HG03565 (cell line): ENCODE results near the gene TET1.
A peak's percentile ranks its signal among the peaks of the same experiment; 100 is the strongest.
"Not testable (repeated sequence)": the region's sequence is repeated elsewhere in the genome, so short reads cannot be mapped to it uniquely, and the experiment has no call there.

Experiments used
- ATAC-seq: cut with Tn5 transposase; IDR thresholded peaks from one replicate; pipeline ENCODE4 v1.9.1; 2021; ENCODE audit warnings: mild to moderate bottlenecking, moderate library complexity; ENCODE audit not compliant: unreplicated experiment

Gene TET1

DNA sequence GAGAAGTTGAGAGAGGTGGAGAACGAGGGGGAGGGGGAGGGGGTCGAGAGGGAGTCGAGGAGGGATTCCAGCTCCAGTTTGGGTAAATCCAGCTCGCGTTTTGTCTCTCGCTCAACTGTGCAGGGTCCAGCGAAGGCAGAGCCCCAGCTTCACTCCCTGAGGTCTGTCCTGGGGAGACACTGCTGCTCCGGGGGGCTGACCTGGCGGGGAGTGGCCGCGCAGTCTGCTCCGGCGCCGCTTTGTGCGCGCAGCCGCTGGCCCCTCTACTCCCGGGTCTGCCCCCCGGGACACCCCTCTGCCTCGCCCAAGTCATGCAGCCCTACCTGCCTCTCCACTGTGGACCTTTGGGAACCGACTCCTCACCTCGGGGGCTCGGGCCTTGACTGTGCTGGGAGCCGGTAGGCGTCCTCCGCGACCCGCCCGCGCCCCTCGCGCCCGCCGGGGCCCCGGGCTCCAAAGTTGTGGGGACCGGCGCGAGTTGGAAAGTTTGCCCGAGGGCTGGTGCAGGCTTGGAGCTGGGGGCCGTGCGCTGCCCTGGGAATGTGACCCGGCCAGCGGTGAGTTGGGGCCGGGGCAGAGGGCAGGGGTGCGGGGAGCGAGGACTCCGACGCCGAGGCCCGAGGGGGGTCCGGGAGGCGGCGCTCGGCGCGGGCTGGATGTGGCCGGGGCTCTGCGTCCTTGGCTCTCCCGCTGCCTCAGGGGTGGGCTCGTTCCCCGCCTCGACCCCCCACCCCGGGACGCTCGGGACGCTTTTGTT, at the start of gene TET1:
Gene TET1 (plus strand): TSS at position 152 of the 757 bp plus-strand sequence. CDS start 12,002 bp downstream, outside the sequence.
- no peak for ATAC-seq

DNA sequence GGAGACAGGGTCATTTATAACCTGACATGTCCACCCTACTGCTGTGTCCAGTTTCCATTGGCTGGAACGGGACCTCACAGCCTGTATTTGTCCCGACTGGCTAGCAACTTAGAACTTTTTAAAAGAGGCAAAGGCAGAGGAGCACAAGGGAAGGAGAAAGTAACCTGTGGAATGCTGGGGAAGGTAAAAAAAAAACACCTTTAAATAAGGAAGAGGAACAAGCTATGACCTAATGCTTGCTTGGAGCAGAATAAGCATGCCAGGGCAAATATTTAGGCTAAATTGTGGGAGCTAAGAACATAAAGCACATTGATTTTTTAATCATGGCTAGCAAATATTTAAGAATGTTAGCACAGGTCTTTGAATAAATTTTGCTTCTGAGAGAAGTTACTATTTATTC, 43.9 kb upstream of the TET1 start:
- not testable (repeated sequence) for ATAC-seq

DNA sequence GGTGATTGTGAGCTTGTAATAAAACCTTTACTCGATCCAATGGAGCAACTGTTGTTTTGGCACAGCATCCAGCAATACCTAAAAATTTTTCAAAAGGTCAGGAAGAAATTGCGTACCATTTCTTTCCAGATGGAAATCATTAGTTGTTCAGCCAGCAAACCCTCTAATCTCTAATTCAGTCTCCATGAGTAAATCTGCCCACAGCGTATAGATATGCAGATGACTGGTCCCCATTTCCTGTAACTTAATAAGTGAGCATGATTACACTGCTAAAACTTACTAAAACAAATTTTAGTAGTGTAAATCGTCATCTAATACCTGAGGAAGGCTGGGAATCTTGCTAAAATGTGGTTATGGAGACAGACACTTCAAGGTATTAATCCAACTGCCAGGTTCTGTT, 43.4 kb upstream of the TET1 start:
- ATAC-seq, result no peak

DNA sequence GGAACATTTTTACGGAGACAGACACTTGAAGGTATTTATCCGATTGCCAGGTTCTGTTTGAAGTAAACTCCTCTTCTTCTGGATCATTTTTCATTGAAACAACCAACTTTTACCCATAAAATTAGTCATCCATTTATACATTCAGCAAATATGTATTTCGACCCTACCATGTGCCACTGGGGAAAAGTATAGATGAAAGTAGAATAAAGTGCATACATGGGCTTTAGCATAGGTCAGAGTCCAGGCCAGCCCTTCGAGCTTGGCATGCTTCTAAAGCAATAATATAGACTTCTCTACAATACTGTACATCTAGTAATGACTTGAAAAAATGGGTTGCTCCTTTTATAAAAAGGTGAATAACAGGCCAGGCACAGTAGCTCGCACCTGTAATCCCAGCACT, 42.9 kb upstream of the TET1 start:
- no peak for ATAC-seq

DNA sequence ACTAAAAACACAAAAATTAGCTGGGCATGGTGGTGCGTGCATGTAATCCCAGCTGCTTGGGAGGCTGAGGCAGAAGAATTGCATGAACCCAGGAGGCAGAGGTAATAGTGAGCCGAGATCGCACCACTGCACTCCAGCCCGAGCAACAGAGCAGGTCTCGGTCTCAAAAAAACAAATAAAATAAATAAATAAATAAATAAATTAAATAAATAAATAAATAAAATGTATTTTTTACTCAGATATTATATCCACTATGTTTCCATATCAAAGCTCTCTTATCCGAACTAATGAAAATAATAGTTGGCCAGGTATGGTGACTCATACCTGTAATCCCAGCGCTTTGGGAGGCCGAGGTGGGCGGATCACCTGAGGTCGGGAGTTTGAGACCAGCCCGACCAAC, 41.5 kb upstream of the TET1 start:
- not testable (repeated sequence) for ATAC-seq

DNA sequence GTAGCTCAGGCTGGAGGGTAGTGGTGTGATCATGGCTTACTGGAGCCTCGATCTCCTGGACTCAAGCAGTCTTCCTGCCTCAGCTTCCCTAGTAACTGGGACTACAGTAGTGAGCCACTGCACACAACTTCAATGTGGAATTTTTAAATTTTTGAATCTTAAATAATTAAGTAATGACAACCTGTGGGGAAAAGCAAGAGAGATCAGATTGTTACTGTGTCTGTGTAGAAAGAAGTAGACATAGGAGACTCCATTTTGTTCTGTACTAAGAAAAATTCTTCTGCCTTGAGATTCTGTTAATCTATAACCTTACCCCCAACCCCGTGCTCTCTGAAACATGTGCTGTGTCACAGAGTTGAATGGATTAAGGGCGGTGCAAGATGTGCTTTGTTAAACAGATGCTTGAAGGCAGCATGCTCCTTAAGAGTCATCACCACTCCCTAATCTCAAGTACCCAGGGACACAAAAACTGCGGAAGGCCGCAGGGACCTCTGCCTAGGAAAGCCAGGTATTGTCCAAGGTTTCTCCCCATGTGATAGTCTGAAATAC, 34.6 kb upstream of the TET1 start:
- ATAC-seq, result not testable (repeated sequence)

DNA sequence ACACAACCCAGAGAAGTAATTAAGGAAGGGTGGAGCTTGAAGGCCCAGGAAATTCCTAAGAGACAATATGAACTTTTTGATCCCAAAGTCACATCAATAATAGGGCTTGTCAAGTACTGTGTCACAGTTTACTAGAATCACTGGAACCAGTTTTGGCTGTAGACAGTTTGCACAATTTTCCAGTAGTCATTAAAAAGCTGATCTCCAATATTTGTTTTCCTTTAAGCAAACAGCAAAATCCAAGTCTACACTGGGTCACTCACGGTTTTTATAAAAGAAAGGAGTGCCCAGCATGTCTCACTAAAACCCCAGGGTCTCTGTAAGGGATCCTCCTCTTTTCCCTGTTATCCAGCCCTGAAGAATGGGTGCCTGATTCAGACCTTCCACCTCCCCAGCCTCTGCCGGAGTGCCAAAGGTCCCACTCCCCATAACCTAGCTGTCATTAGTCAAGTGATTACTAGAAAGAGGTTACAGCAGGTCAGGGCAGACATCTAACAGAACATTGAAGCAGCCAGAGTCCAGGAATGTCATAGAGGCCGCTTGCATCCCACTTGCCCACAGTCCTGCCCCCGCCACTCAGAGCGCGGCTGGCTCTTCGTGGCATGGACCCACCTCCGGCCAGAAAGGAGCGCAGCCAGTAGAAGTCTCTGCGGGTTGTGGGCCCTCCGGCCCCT, 33.4 kb upstream of the TET1 start:
- peak; percentile 42 for ATAC-seq

DNA sequence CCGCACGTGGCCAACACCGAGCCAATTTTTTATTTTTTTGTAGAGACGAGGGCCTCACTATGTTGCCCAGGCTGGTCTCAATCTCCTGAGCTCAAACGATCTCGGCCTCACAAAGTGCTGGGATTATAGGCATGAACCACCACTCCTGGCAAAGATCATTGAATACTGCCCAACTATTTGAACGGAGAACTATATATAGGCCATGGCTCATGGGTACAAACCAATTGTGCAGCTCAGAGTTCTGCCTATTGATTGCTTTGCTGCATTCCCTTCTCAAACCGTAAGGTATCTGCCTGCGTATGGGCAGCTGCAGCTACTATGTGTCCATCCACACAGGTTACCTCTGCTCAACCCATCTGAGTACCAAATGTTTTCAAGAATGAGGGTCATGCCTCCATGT, 23.2 kb upstream of the TET1 start:
- no peak for ATAC-seq

DNA sequence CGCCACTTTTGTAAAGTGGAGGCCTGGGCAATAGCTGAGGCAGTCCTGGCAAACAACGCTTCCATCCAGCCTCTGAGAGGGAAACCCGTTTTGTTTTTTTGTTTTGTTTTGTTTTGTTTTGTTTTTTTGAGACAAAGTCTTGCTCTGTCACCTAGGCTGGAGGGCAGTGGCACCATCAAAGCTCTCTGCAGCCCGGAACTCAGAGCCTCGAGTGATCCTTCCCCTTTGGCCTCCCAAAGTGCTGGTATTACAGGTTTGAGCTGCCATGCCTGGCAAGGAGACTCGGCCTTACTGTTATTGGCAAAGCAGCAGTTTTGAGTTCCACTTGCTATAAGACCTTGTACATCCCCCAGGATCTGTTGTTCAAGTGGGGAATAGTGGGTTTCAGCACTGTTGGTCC, 22.3 kb upstream of the TET1 start:
- no peak for ATAC-seq

DNA sequence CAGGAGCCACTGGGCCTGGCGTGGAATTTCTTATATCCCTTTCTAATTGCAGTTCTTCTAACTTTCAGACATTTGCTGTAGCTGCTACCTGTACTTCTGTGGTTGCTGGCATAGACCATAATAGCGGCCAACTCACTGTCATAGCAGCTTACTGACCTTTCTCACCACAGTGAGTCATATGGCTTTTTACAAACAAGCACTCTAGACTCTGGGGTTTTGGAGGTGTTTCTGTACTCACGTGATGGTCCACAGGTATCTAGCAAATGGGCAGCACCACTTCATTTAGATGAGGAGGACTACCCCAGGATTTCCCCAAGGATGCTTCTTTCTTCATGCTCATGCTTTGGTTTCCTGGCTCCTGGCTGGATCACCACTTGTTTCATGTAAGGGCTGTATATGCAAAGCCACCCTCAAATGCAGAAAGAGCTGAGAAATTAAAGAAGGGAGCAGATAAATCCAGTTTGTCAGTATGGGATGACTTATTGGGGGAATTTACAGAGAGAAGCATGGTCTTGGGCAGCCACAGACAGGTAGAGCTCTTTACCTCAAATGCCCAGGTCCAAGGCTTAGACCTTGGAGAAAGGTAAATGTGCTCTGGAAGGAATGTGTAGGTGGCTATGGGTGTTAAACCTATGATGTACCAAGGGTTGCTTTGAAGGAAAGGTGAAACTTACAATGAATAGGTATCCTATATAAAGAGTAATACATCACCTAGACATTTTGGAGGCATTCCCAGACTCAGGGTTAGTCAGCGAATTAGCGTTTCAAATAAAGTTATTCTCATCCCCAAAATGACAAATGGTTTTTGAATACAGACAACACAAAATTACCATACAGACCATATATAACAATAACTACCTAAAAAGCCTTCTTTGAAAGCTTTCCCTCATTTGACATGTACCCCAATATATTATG, 16.9 kb upstream of the TET1 start:
- no peak for ATAC-seq

DNA sequence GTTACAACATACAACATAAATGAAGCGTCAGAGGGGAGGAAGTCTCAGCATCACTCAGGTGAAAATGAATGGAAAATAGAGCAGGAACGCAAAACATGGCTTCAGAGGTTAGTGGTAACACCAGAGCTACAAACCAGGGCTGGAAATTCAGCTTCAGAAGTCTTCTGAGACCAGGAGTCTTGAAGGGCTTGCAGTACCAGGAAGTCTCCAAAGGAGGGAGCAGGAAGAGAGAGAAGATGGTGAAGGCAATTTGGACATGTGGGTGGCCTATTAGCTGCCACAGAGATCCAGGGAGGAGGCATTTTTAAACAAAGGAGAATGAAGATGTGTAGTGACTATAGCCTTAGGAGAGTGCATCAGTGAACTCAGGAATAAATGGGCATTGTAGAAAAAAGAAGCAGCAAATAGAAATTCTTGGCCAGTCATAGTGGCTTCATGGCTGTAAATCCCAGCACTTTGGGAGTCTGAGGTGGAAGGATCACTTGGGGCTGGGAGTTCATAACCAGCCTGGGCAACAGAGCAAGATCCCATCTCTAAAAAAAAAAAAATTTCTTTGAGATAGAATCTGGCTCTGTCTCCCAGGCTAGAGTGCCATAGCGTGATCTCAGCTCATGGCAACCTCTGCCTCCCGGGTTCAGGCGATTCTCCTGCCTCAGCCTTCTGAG, 9.3 kb upstream of the TET1 start:
- ATAC-seq, result peak; percentile 54

DNA sequence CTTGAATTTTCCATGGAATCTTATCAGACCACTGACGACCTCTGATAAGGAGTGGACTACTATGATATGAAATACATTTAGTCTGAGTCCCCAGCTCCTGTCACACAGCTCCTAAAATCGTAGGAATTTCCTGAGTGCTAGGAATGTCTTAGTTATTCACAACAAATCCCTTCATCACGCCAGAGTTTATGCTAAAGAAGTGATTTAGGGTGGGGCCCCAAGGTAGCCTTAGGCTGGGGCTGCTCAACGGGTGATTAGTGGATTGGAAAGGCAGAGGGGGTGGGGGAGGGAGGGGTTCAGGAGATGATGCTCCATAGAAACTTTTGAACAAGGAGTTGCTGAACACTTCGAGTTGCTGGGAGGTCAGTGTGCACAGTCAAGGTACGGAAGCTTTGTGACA, 7.0 kb upstream of the TET1 start:
- no peak for ATAC-seq

DNA sequence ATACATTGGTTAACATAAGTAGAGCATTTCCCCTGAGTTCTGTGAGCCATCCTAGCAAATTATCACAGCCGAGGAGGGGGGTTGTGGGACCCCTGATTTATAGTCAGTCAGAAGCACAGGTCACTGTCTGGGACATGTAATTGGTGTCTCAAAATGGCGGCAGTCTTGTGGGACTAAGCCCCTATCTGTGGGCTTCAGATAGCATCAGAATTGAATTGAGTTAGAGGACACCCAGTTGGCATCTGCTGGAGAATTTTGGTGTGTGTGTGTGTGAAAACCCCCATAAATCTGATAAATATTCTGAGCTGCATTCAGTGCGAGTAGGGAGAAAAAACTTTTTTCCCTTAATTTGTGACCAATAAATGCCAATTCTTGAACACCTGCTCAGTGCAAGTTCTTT, 6.5 kb upstream of the TET1 start:
- ATAC-seq, result no peak

DNA sequence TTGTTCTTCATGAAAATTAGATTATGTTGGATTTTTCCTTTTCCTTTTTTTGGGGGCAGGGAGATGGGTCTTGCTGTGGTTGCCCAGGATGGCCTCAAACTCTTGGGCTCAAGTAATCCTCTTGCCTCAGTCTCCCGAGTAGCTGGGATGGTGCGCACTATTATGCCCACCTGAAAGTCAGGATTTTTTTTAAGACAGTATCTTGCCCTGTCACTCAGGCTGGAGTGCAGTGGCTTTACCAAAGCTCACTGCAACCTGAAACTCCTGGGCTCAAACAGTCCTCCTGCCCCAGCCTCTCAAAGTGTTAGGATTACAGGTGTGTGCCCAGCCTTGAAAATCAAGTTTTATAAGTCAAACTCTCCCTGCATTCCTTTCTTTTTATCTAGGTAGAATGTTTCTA, 1.7 kb upstream of the TET1 start:
- no peak for ATAC-seq

DNA sequence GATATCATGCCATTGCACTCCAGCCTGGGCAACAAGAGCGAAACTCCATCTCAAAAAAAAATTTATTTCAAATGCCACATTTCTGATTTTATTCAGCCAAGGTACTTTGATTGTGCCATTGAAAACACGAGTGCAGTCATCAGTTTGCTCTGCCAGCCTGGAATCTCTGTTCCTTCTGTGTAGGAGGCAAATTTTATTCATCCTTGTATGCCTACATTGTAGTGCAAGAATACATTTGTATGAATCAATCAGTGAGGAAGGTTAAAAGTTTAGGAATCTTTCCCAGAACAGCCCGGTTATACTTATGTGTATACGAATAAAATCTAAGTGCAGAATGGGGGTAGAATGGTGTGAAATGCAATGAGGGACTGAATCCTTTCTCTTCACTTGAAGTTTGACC, 886 bp upstream of the TET1 start:
- no peak for ATAC-seq

DNA sequence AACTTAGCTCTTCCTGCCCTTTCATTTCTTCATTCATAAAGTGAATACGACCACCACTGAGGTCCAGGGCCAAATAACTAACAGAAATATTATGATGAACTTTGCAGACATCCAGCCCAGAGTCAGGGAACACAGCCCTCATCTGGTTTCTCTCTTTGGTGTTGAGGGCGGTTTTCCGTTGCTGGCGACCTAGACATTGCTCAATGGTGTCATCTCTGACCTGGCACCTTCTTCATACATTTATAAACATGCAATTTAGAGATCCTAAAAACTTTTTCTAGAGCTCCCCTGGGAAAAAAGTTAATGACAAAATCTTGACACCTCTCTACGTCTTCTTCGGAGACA, 324 bp upstream of the TET1 start:
- no peak for ATAC-seq

DNA sequence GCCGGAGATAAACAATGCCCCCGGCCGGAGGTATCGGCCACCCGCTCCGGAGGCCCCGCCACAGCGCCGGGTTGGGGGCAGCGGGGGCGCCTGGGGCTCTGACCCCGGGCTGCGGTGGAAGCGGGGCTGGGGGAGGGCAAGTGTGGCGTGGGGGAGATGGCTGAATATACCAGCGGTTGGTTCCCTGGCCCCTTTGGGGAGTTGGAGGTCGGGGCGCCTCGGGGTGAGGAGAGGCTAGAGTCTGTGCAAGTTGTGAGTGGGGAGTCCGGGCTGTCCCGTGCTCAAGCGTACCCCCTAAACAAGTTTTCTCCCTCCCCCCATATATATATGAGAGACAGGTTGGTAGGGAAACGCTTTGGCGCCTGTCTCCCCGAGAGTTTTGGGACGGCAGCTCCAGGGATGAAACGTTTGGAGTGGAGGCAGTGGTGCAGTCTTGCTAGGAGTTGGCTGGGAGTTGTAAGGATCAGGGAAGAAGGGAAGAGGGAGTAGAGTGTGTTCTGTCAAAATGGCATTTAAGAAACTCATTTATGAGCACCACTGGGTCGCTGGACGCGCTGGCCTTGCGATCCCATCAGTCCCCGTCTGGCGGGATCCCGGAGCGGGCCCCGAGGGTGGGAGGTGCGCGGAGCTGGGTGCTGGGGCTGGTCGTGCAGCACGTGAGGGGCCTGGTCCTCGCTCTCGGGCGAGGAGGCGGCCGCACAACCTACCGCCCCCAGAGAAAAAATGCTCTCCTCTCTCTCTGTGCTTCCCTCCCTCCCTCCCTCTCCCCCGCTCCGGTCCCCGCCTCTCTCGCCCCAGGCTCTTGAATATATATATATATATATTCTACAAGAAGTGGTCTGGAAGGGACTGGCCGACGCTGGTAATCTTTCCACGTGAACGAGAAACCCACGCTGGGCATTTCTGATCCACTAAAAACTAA, 1.1 kb downstream of the TET1 start:
- no peak for ATAC-seq

DNA sequence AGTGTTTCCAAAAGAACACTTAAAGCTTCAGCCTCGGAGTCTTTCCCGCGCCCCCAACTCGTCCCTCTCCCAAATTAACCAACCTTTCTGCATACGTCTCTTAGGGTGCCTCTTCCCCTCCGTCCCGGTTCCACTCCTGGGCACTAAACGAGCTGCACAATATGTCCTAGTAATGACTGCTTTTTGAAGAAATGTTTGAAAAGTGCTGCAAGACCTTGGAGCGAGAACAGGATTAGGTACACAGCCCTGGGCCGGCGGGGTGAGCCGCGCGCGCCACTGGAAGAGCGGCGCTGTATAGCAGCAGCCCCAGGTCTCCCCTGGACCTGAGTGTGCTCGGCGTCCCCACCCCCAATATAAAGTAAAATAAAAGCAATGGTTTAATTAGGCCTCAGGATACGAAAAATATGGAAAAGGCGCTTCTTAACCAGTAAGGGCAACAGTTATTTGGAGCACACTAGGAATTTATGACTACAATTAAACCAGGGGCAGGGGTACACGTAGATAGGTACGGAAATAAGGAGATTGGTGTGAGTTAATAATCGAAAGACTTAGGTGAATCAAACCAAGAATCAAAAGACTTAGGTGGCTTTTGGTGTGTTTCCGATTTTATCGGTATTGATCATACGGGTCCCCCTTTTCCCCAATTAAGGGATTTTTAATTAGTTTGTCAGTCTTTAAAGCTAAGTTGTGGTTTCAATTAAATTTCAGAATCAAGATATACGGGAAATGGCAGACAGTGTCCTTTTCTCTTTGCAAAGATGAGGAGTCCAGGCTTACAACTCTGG, 1.9 kb downstream of the TET1 start:
- no peak for ATAC-seq
